B cell (primary cell): ENCODE results near the gene TPK1. TPM values are rescaled to one million over a fixed set of nuclear protein-coding genes. Genes with fewer than 3 reads are reported as not detected.

ENCODE experiments used
- ATAC-seq: fragments of 200-7000 bp; cut with Tn5 transposase; one replicate; pipeline ENCODE4 v1.10.0; 2021; ENCODE audit warnings: low read depth, mild to moderate bottlenecking, moderate number of reproducible peaks, moderate library complexity
- CTCF ChIA-PET: fragments of 350-600 bp; sonication (Branson Sonifier 250); formaldehyde crosslinking; loops from one replicate; lab custom pipeline; 2021; ENCODE audit warnings: antibody characterized with exemption, inconsistent platforms; lab: Charles Lee
- POLR2A ChIA-PET: fragments of 350-600 bp; sonication (Branson Sonifier 250); formaldehyde crosslinking; loops from one replicate; lab custom pipeline; 2021; ENCODE audit warnings: antibody characterized with exemption; lab: Charles Lee
- DNase-seq: peaks from one replicate; pipeline ENCODE4 v3.0.0; 2013
- H2AFZ ChIP-seq: 2 replicates; pipeline ENCODE4 v1.6.1; 2012; ENCODE audit warnings: mild to moderate bottlenecking, low read depth, low read length; ENCODE audit not compliant: insufficient read depth, poor library complexity, severe bottlenecking
- H3K27ac ChIP-seq, 2 donors: 1 replicate in 1 of 2; 2 replicates in 1 of 2; pipeline ENCODE4 v1.5.1; 2012 to 2013; ENCODE audit warnings: low read length in 2 of 2, mild to moderate bottlenecking in 2 of 2, moderate library complexity in 1 of 2
- H3K27me3 ChIP-seq, 4 experiments: fragments of 200-600 bp in 1 of 4; sonication (generic) in 1 of 4; replicated peaks in 1 of 4; 1 replicate in 2 of 4; 2 replicates in 2 of 4; pipeline versions ENCODE4 v1.6.1 to v1.7.0; 2013 to 2016; ENCODE audit warnings: low read length in 3 of 4, mild to moderate bottlenecking in 2 of 4, mixed read lengths in 1 of 4, moderate library complexity in 1 of 4; ENCODE audit not compliant: insufficient read depth in 4 of 4, control insufficient read depth in 3 of 4; ENCODE audit errors: control extremely low read depth in 1 of 4
- H3K36me3 ChIP-seq, 2 experiments: replicated peaks in 1 of 2; 1 replicate in 1 of 2; 2 replicates in 1 of 2; pipeline versions ENCODE4 v1.6.1 to v1.7.1; 2013; ENCODE audit warnings: low read length in 1 of 2; ENCODE audit not compliant: insufficient read depth in 2 of 2, control insufficient read depth in 1 of 2; ENCODE audit errors: control extremely low read depth in 1 of 2, extremely low read depth in 1 of 2
- H3K4me1 ChIP-seq, 2 donors: fragments of 200-600 bp in 1 of 2; sonication (generic) in 1 of 2; 1 replicate in 1 of 2; 2 replicates in 1 of 2; pipeline versions ENCODE4 v1.5.1 to v1.6.1; 2013 to 2017; ENCODE audit warnings: low read length in 2 of 2; ENCODE audit not compliant: control insufficient read depth in 2 of 2, insufficient read depth in 2 of 2
- H3K4me2 ChIP-seq: replicated peaks from 2 replicates; pipeline ENCODE3; 2012; ENCODE audit warnings: mild to moderate bottlenecking, low read depth, low read length; ENCODE audit not compliant: poor library complexity, severe bottlenecking
- H3K4me3 ChIP-seq, 5 experiments: fragments of 200-600 bp in 1 of 5; sonication (generic) in 1 of 5; 1 replicate in 3 of 5; 2 replicates in 2 of 5; pipeline versions ENCODE4 v1.5.1 to v1.7.0; 2011 to 2016; ENCODE audit warnings: low read length in 4 of 5, mild to moderate bottlenecking in 4 of 5, low read depth in 2 of 5, control low read depth in 1 of 5, moderate library complexity in 1 of 5; ENCODE audit not compliant: insufficient read depth in 1 of 5; ENCODE audit errors: control extremely low read depth in 1 of 5, extremely low read depth in 1 of 5
- H3K79me2 ChIP-seq: fragments of 200-600 bp; sonication (generic); one replicate; pipeline ENCODE4 v1.6.0; 2016; ENCODE audit warnings: low read length; ENCODE audit not compliant: control insufficient read depth, insufficient read depth
- H3K9ac ChIP-seq: fragments of 200-600 bp; sonication (generic); 2 replicates; pipeline ENCODE4 v1.6.1; 2017; ENCODE audit warnings: mild to moderate bottlenecking, low read length, moderate library complexity
- H3K9me3 ChIP-seq, 3 donors: one replicate each; pipeline versions ENCODE4 v1.6.1 to v1.7.1; 2013; ENCODE audit warnings: low read length in 2 of 3; ENCODE audit not compliant: control insufficient read depth in 2 of 3, insufficient read depth in 1 of 3; ENCODE audit errors: control extremely low read depth in 1 of 3
- H4K20me1 ChIP-seq: 2 replicates; pipeline ENCODE4 v1.6.0; 2012; ENCODE audit warnings: mild to moderate bottlenecking, low read length; ENCODE audit not compliant: insufficient read depth, control insufficient read depth, poor library complexity, severe bottlenecking
- H3K27ac Mint-ChIP-seq: one replicate; pipeline ENCODE4 v1.8.0; 2021; ENCODE audit warnings: mixed read lengths
- H3K27me3 Mint-ChIP-seq: one replicate; pipeline ENCODE4 v1.8.0; 2021; ENCODE audit warnings: mixed read lengths
- H3K4me1 Mint-ChIP-seq: one replicate; pipeline ENCODE4 v1.8.0; 2021; ENCODE audit warnings: mixed read lengths
- H3K4me3 Mint-ChIP-seq: one replicate; pipeline ENCODE4 v1.8.0; 2021; ENCODE audit warnings: mixed read lengths
- H3K9me3 Mint-ChIP-seq: one replicate; pipeline ENCODE4 v1.8.0; 2022; ENCODE audit warnings: mixed read lengths; ENCODE audit not compliant: insufficient read depth
- CTCF ChIP-seq: fragments of 200-600 bp; IDR thresholded peaks from one replicate; pipeline ENCODE4 v1.8.0; 2022; ENCODE audit warnings: antibody characterized with exemption, mild to moderate bottlenecking
- EZH2 ChIP-seq: IDR thresholded peaks from 2 replicates; pipeline ENCODE4 v1.6.1; 2012; ENCODE audit warnings: borderline replicate concordance, low read depth, mild to moderate bottlenecking, moderate library complexity, low read length; ENCODE audit not compliant: insufficient read depth, poor library complexity, severe bottlenecking
- whole genome bisulfite sequencing: methylation state at CpG from one replicate; pipeline ENCODE4 v1.1.5; 2013; ENCODE audit warnings: missing lambda C conversion rate; ENCODE audit not compliant: insufficient coverage; 5-methylcytosine and 5-hydroxymethylcytosine counted together
- intact Hi-C: fragments of 100-400 bp; cut with micrococcal nuclease; formaldehyde crosslinking; loops from one replicate; pipeline ENCODE4 v1.10.0; 2022
- polyA plus RNA-seq: library from polyadenylated mRNA; depleted of rRNA; stranded (reverse); fragments of >200 nt; gene quantifications from 2 replicates; pipeline ENCODE4 v1.2.3, GENCODE V29; 2012
- total RNA-seq, 2 donors: library from RNA; stranded (reverse); fragments of 120-200 nt in 1 of 2; gene quantifications; 1 replicate in 1 of 2; 2 replicates in 1 of 2; pipeline versions ENCODE4 v1.2.3 to v1.2.4, GENCODE V29; 2013 to 2022

The TPK1 gene
- total and polyA plus RNA-seq, 2 donors (not counting 1 experiment from before 2014, with no cell fraction given) = 13.7 to 26.4 TPM

GRCh38 chr7:144629598-144629997, 206.3 kb downstream of the TPK1 start:
- no peak for TF ChIP-seq EZH2
- no peak for TF ChIP-seq CTCF
- Mint-ChIP-seq H3K4me1 (peaks cover 9% of the 10 kb centered on the region), H3K9me3 (peaks cover 10% of the 10 kb centered on the region), H3K27ac (no peak overlapping the region), H3K27me3 (no peaks in the 10 kb centered on the region), H3K4me3 (no peak overlapping the region)
- DNase-seq = no peak
- intact Hi-C loops = no loop called here
- no peaks in the 10 kb centered on the region for H3K36me3 ChIP-seq
- POLR2A ChIA-PET = no interaction called here
- peaks cover 0 to 12% (median 11%) of the 10 kb centered on the region in 3 donors for H3K9me3 ChIP-seq
- H3K27ac ChIP-seq = no peak overlapping the region
- H3K27me3 ChIP-seq = no peaks in the 10 kb centered on the region
- H3K79me2 ChIP-seq = no peaks in the 10 kb centered on the region
- no peak for ATAC-seq
- no peak overlapping the region for H3K4me3 ChIP-seq
- CTCF ChIA-PET = no interaction called here
- H3K9ac ChIP-seq = no peak overlapping the region
- no peak overlapping the region for H2AFZ ChIP-seq
- no peak overlapping the region for H3K4me2 ChIP-seq
- no peaks in the 10 kb centered on the region for H4K20me1 ChIP-seq
- peaks cover 0 to 7% of the 10 kb centered on the region in 2 donors for H3K4me1 ChIP-seq

- Histone ChIP-seq H3K9ac (no peak overlapping the region), H3K4me3 (no peak overlapping the region), H3K27ac (no peak overlapping the region), H3K9me3 (peaks cover 0 to 12% (median 11%) of the 10 kb centered on the region in 3 donors), H3K4me2 (no peak overlapping the region), H3K4me1 (peaks cover 0 to 9% of the 10 kb centered on the region in 2 donors), H4K20me1 (no peaks in the 10 kb centered on the region), H2AFZ (no peak overlapping the region), H3K27me3 (no peaks in the 10 kb centered on the region), H3K79me2 (no peaks in the 10 kb centered on the region), H3K36me3 (no peaks in the 10 kb centered on the region)
- no peak overlapping the region for H3K4me3 Mint-ChIP-seq
- no peak overlapping the region for H3K27ac Mint-ChIP-seq
- H3K9me3 Mint-ChIP-seq = peaks cover 10% of the 10 kb centered on the region
- H3K27me3 Mint-ChIP-seq = no peaks in the 10 kb centered on the region
- CTCF ChIA-PET = no interaction called here
- intact Hi-C loops = no loop called here
- POLR2A ChIA-PET = no interaction called here
- ATAC-seq = no peak
- DNase-seq = no peak
- TF ChIP-seq CTCF = no peak
- TF ChIP-seq EZH2 = no peak
- H3K4me1 Mint-ChIP-seq = peaks cover 13% of the 10 kb centered on the region
- 96% methylated on average over 4 of the region's 6 CpGs for WGBS
Observed at GRCh38 chr7:144629011-144629410, 206.8 kb downstream of the TPK1 start.
